Stimulated activated naive CD8-positive, alpha-beta T cell treated with anti-CD3 and anti-CD28 coated beads, Interleukin-15, Interleukin-2, amounts not matched to agents 100 ng/mL and 50 ng/mL, for 24 hours (primary cell): ENCODE measurements around the gene CNTLN.
"Not testable (repeated sequence)": the region's sequence is repeated elsewhere in the genome, so short reads cannot be mapped to it uniquely, and the experiment has no call there.

ENCODE experiments used
- H3K27ac Mint-ChIP-seq: one replicate; pipeline ENCODE4 v1.8.0; 2021; ENCODE audit warnings: mild to moderate bottlenecking, mixed read lengths
- H3K27me3 Mint-ChIP-seq: one replicate; pipeline ENCODE4 v1.8.0; 2021; ENCODE audit warnings: mixed read lengths
- H3K36me3 Mint-ChIP-seq: one replicate; pipeline ENCODE4 v1.8.0; 2021; ENCODE audit warnings: low read depth, mixed read lengths
- H3K4me1 Mint-ChIP-seq: one replicate; pipeline ENCODE4 v1.8.0; 2021; ENCODE audit warnings: low read depth, mixed read lengths
- H3K4me3 Mint-ChIP-seq: one replicate; pipeline ENCODE4 v1.8.0; 2021; ENCODE audit warnings: mild to moderate bottlenecking, mixed read lengths
- H3K9me3 Mint-ChIP-seq: one replicate; pipeline ENCODE4 v1.8.0; 2021; ENCODE audit warnings: mixed read lengths

Gene CNTLN

GRCh38 chr9:17140418-17140817 is 5.6 kb downstream of the CNTLN start:
- Mint-ChIP-seq H3K4me1 (peaks cover 3% of the 10 kb centered on the region), H3K36me3 (no peaks in the 10 kb centered on the region), H3K27me3 (peaks cover 10% of the 10 kb centered on the region), H3K4me3 (no peak overlapping the region), H3K27ac (no peak overlapping the region), H3K9me3 (peaks cover 4% of the 10 kb centered on the region)

DNA sequence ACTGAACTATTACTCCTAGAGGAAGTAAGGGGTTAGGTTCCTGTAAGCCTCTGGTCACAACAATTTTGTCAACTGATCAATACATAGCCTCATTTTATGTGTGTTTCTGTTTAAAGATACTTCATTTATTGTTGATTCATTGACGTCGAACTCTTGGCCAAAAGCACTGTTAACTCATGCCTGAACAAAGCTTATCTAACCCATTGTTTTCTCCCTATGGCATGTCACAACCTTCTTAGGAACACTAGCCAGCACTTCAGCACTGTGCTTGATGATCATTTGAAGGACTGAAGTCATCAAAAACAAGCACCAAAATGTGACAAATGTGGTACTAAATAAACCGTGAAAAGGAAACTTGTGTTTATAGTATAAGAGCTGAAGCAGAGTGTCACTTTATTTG is 13.5 kb downstream of the CNTLN start:
- no peaks in the 10 kb centered on the region for H3K4me1 Mint-ChIP-seq
- H3K36me3 Mint-ChIP-seq = no peaks in the 10 kb centered on the region
- no peak overlapping the region for H3K4me3 Mint-ChIP-seq
- no peaks in the 10 kb centered on the region for H3K9me3 Mint-ChIP-seq
- no peaks in the 10 kb centered on the region for H3K27me3 Mint-ChIP-seq
- no peak overlapping the region for H3K27ac Mint-ChIP-seq

DNA sequence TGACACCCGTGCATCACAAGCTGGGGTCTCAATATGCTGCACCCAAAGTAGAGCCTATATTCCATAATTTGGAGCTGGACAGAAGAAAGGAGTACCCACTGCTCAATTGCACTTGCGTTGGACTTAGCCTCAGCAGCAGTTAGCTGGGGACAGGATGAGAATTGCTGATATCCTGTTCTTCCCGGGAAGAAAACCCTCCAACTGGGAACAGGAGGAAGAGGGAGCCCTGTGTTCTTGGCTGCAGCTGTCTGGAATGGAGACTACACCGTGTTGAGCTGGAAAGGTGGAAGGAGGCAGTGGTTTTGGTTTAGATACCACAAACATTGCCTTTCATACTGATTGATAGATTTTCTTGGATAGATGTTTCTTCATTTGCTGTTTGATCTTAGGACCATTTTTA is 24.6 kb downstream of the CNTLN start:
- Mint-ChIP-seq H3K9me3 (no peaks in the 10 kb centered on the region), H3K4me1 (no peaks in the 10 kb centered on the region), H3K4me3 (no peak overlapping the region), H3K27ac (no peak overlapping the region), H3K27me3 (no peaks in the 10 kb centered on the region), H3K36me3 (no peaks in the 10 kb centered on the region)

- H3K9me3 Mint-ChIP-seq = no peaks in the 10 kb centered on the region
- no peaks in the 10 kb centered on the region for H3K27me3 Mint-ChIP-seq
- no peaks in the 10 kb centered on the region for H3K36me3 Mint-ChIP-seq
- no peak overlapping the region for H3K27ac Mint-ChIP-seq
- no peak overlapping the region for H3K4me3 Mint-ChIP-seq
- H3K4me1 Mint-ChIP-seq = no peaks in the 10 kb centered on the region
These were observed 25.5 kb downstream of the CNTLN start for GRCh38 chr9:17160327-17160726.

DNA sequence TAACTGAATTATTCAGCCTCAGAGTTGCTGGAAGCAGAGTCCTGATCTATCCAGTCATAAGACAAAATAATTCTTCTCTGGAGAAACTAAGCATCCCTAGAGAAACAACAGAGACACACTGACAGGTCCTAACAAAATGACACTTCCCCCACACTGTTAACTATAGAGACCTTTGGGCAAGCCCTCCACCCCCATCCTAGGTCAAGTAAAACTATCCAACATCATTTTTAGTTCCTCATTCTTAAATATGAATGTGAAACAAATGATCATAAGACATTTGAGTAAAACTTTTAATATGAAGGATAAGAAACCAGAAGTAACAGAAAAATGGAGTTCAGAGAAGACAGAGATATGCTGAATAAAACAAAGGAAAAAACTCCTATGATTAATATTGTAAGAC is 30.9 kb downstream of the CNTLN start:
- H3K9me3 Mint-ChIP-seq = peaks cover 13% of the 10 kb centered on the region
- H3K27me3 Mint-ChIP-seq = no peaks in the 10 kb centered on the region
- H3K27ac Mint-ChIP-seq = no peak overlapping the region
- H3K4me3 Mint-ChIP-seq = no peak overlapping the region
- no peaks in the 10 kb centered on the region for H3K4me1 Mint-ChIP-seq
- H3K36me3 Mint-ChIP-seq = no peaks in the 10 kb centered on the region

- Mint-ChIP-seq H3K4me1 (no peaks in the 10 kb centered on the region), H3K4me3 (no peak overlapping the region), H3K36me3 (no peaks in the 10 kb centered on the region), H3K27ac (no peak overlapping the region), H3K27me3 (no peaks in the 10 kb centered on the region), H3K9me3 (peaks cover 13% of the 10 kb centered on the region)
These were observed 31.5 kb downstream of the CNTLN start for GRCh38 chr9:17166346-17166745.

DNA sequence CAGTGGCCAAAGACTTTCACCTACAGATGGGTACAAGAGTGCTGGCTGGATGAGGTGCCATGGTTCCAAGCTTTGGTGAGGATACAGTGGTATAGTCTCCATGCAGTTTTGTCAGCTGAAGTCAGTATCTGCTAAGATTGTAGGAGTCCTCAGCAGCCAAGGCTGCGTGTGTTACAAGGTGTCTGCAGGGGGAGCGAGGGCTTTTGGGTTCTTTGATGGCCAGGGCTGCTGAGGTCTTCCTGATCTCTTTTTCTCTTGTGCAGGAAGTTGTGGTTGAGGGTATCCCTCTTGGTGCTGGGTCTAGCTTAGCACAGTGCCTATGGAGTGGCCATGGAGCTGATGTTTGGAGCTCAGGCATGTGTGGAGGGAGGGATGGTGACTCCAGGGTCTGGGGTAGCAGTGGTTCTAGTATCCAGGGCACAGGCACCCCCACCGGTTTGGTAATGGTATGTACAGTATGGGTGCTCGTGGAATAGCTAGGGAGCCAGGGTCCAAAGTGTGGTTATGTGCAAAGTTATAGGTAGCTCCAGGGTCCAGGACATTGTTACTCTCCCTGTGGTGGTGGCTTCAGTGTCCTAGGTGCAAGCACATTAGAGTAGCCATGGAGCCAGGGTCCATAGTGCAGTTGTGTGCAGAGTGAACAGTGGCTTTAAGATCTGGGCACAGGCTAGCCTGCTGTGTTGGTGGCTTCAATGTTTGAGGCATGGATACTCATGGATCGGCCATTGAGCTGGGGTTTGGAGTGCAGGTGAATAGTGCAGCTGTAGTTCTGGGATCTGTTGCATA is 36.7 kb downstream of the CNTLN start:
- no peak overlapping the region for H3K27ac Mint-ChIP-seq
- no peaks in the 10 kb centered on the region for H3K4me1 Mint-ChIP-seq
- H3K4me3 Mint-ChIP-seq = no peak overlapping the region
- H3K36me3 Mint-ChIP-seq = no peaks in the 10 kb centered on the region
- H3K27me3 Mint-ChIP-seq = no peaks in the 10 kb centered on the region
- H3K9me3 Mint-ChIP-seq = peaks cover 6% of the 10 kb centered on the region

GRCh38 chr9:17177496-17177895 is 42.7 kb downstream of the CNTLN start:
- H3K36me3 Mint-ChIP-seq, H3K4me3 Mint-ChIP-seq, H3K27ac Mint-ChIP-seq: not testable (repeated sequence)

DNA sequence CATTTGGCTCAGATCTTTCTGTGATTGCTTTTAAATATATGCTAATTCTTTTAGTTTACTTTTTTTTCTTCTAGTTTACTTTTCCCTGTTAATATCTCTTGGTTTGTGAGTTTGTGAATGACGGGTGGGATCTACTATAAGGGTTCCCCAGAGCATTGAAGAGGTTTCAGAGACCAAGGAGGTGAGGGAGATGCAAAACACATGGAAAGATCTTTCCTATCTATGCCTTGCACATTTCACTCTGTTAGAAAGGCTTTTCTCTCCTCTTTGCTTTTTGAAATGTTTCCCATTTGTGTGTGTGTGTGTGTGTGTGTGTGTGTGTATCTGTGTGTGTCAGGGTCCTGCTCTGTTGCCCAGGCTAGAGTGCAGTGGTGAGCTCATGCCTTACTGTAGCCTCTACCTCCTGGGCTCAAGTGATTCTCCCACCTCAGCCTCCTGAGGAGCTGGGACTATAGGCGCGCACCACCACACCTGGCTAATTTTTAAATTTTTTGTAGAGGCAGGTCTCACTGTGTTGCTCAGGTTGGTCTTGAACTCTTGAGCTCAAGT is 50.7 kb downstream of the CNTLN start:
- H3K36me3 Mint-ChIP-seq = no peaks in the 10 kb centered on the region
- no peak overlapping the region for H3K4me3 Mint-ChIP-seq
- H3K4me1 Mint-ChIP-seq = no peaks in the 10 kb centered on the region
- peaks cover 12% of the 10 kb centered on the region for H3K9me3 Mint-ChIP-seq
- no peak overlapping the region for H3K27ac Mint-ChIP-seq
- H3K27me3 Mint-ChIP-seq = no peaks in the 10 kb centered on the region

More at GRCh38 chr9:17177496-17177895, 42.7 kb downstream of the CNTLN start:
- not testable (repeated sequence) for H3K27me3 Mint-ChIP-seq, H3K4me1 Mint-ChIP-seq
- H3K9me3 Mint-ChIP-seq = peaks cover 14% of the 10 kb centered on the region

GRCh38 chr9:17191082-17191481 is 56.2 kb downstream of the CNTLN start:
- no peaks in the 10 kb centered on the region for H3K27me3 Mint-ChIP-seq
- H3K4me3 Mint-ChIP-seq = no peak overlapping the region
- H3K27ac Mint-ChIP-seq = no peak overlapping the region

GRCh38 chr9:17204611-17205152 is 69.8 kb downstream of the CNTLN start:
- Mint-ChIP-seq H3K4me1 (no peaks in the 10 kb centered on the region), H3K4me3 (no peak overlapping the region), H3K27me3 (no peaks in the 10 kb centered on the region), H3K27ac (no peak overlapping the region), H3K9me3 (peaks cover 22% of the 10 kb centered on the region), H3K36me3 (no peaks in the 10 kb centered on the region)

More at GRCh38 chr9:17191082-17191481, 56.2 kb downstream of the CNTLN start:
- Mint-ChIP-seq H3K4me1 (no peaks in the 10 kb centered on the region), H3K9me3 (no peaks in the 10 kb centered on the region), H3K36me3 (no peaks in the 10 kb centered on the region)

- Mint-ChIP-seq H3K4me3 (no peak overlapping the region), H3K27me3 (no peaks in the 10 kb centered on the region), H3K36me3 (no peaks in the 10 kb centered on the region), H3K9me3 (no peaks in the 10 kb centered on the region), H3K4me1 (no peaks in the 10 kb centered on the region), H3K27ac (no peak overlapping the region)
These were observed 81.2 kb downstream of the CNTLN start for GRCh38 chr9:17216011-17216410.

GRCh38 chr9:17216646-17217045 is 81.8 kb downstream of the CNTLN start:
- H3K27ac Mint-ChIP-seq = no peak overlapping the region
- no peaks in the 10 kb centered on the region for H3K27me3 Mint-ChIP-seq
- no peaks in the 10 kb centered on the region for H3K36me3 Mint-ChIP-seq
- H3K4me3 Mint-ChIP-seq = no peak overlapping the region
- H3K9me3 Mint-ChIP-seq = no peaks in the 10 kb centered on the region
- no peaks in the 10 kb centered on the region for H3K4me1 Mint-ChIP-seq

GRCh38 chr9:17217272-17217671 is 82.4 kb downstream of the CNTLN start:
- no peaks in the 10 kb centered on the region for H3K4me1 Mint-ChIP-seq
- no peaks in the 10 kb centered on the region for H3K9me3 Mint-ChIP-seq
- H3K27ac Mint-ChIP-seq = no peak overlapping the region
- H3K4me3 Mint-ChIP-seq = no peak overlapping the region
- no peaks in the 10 kb centered on the region for H3K27me3 Mint-ChIP-seq
- H3K36me3 Mint-ChIP-seq = no peaks in the 10 kb centered on the region

DNA sequence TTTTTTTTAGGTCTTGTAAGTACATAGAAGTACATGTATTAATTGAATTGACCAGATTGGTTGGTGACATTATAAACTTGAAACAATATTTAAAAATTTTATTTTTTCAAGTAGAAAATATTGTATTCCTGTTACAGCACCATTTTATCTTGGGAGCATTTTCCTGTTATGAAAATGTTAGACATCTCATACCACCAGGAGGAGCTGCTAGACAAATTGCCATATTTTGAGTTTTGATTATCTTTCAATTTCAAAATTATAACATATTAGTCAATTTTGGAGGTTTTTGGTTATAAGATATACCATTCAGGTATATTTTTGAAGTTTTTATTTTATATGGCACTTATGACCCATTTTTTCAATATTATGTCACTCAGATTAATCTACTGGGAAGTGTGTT is 84.4 kb downstream of the CNTLN start:
- H3K27me3 Mint-ChIP-seq = no peaks in the 10 kb centered on the region
- no peaks in the 10 kb centered on the region for H3K4me1 Mint-ChIP-seq
- no peak overlapping the region for H3K4me3 Mint-ChIP-seq
- H3K27ac Mint-ChIP-seq = no peak overlapping the region
- no peaks in the 10 kb centered on the region for H3K9me3 Mint-ChIP-seq
- no peaks in the 10 kb centered on the region for H3K36me3 Mint-ChIP-seq

GRCh38 chr9:17222932-17223331 is 88.1 kb downstream of the CNTLN start:
- Mint-ChIP-seq H3K27me3 (no peaks in the 10 kb centered on the region), H3K27ac (no peak overlapping the region), H3K9me3 (no peaks in the 10 kb centered on the region), H3K36me3 (no peaks in the 10 kb centered on the region), H3K4me1 (no peaks in the 10 kb centered on the region), H3K4me3 (no peak overlapping the region)
